ENCODE measurements around the gene AR. TPM values are rescaled to one million over a fixed set of nuclear protein-coding genes. Genes with fewer than 3 reads are reported as not detected.

AR gene
- total and polyA plus RNA-seq, 9 of the 15 experiments (the other 6 are each of a cell fraction or from before 2014, with no cell fraction given): 0.01 to 0.04 (median 0.01) TPM; not detected in 6

GRCh38 chrX:67673741-67674274 is 130.0 kb downstream of the AR start:
- no TSS peak for BruUV-seq (replicated peaks)
- intact Hi-C loops (cut with micrococcal nuclease) (no loop called here), in situ Hi-C loops (cut with MboI) (no loop called here)
- DNase-seq (ENCODE audit: extremely low read depth in 1 of 4, low spot score in 3 of 4) (no peak), FAIRE-seq (no peak), ATAC-seq (no peak)
- H3K27ac ChIP-seq (ENCODE audit: extremely low read depth, low read depth, low read length): no peak overlapping the region
- no peaks in the 10 kb centered on the region for H4K20me1 ChIP-seq (replicated peaks; ENCODE audit: control insufficient read depth, insufficient read depth, low read length)
- no peak overlapping the region for H3K4me3 ChIP-seq
- no peaks in the 10 kb centered on the region for H3K27me3 ChIP-seq (ENCODE audit: control insufficient read depth in 2 of 2, insufficient read depth in 2 of 2, low read length in 2 of 2)
- no peak overlapping the region for H2AFZ ChIP-seq (ENCODE audit: low read depth, low read length)
- ChIA-PET POLR2A (no interaction called here), CTCF (ENCODE audit: low intra/inter-chr PET ratio) (no interaction called here)
- no peaks in the 10 kb centered on the region for H3K4me1 ChIP-seq (replicated peaks in 1 of 2; ENCODE audit: control insufficient read depth in 2 of 2, insufficient read depth in 2 of 2, low read length in 2 of 2)
- H3K79me2 ChIP-seq (ENCODE audit: control insufficient read depth, insufficient read depth, low read length): no peaks in the 10 kb centered on the region
- H3K4me2 ChIP-seq (ENCODE audit: insufficient read depth, low read length): no peak overlapping the region
- WGBS (ENCODE audit: insufficient coverage, low coverage, missing lambda C conversion rate): 0% methylated on average over 2 of the region's 2 CpGs
- no peak overlapping the region for H3K9ac ChIP-seq (ENCODE audit: insufficient read depth in 1 of 2, low read depth in 2 of 2, low read length in 2 of 2)
- no peaks in the 10 kb centered on the region for H3K9me1 ChIP-seq (ENCODE audit: control insufficient read depth, insufficient read depth, low read length)
- no peaks in the 10 kb centered on the region for H3K36me3 ChIP-seq (ENCODE audit: control insufficient read depth, insufficient read depth, low read length)
- H3K9me3 ChIP-seq (replicated peaks; ENCODE audit: control insufficient read depth, insufficient read depth, low read depth, low read length): no peaks in the 10 kb centered on the region
- TF ChIP-seq GATAD2B (IDR thresholded peaks at IDR 0.05; ENCODE audit: borderline replicate concordance): no peak
- TF ChIP-seq THRA (IDR thresholded peaks at IDR 0.05): no peak
- TF ChIP-seq NCOR1 (IDR thresholded peaks at IDR 0.05): no peak
- TF ChIP-seq SIN3A (IDR thresholded peaks at IDR 0.05; ENCODE audit: borderline replicate concordance in 2 of 2, control insufficient read depth in 1 of 2, low read depth in 2 of 2, low read length in 2 of 2): no peak
- TF ChIP-seq GATAD2A (IDR thresholded peaks at IDR 0.05): no peak
- no peak for TF ChIP-seq HMG20A (CRISPR knock-in tag; conservative IDR thresholded peaks at IDR 0.05)
- no peak for TF ChIP-seq GMEB1 (CRISPR knock-in tag; IDR thresholded peaks at IDR 0.05)
- no peak for TF ChIP-seq IFI16 (CRISPR knock-in tag; IDR thresholded peaks at IDR 0.05)
- no peak for TF ChIP-seq CHD7 (IDR thresholded peaks at IDR 0.05; ENCODE audit: low read depth, low read length)

Measured in K562 (cell line).